ENCODE results near the gene KLRC3.
A peak's percentile ranks its signal among the peaks of the same experiment; 100 is the strongest.
"Not testable (repeated sequence)": the region's sequence is repeated elsewhere in the genome, so short reads cannot be mapped to it uniquely, and the experiment has no call there.

Gene KLRC3

GRCh38 chr12:10400829-10401228 is 19.6 kb downstream of the KLRC3 start:
- DNase-seq (ENCODE audit: low read depth, low spot score): no peak

GRCh38 chr12:10398168-10398567 is 22.2 kb downstream of the KLRC3 start:
- DNase-seq (ENCODE audit: low read depth, low spot score): no peak

- no peak for DNase-seq (ENCODE audit: low read depth, low spot score)
Observed at GRCh38 chr12:10397296-10397695, 23.1 kb downstream of the KLRC3 start.

- DNase-seq (ENCODE audit: low read depth, low spot score): not testable (repeated sequence)
Observed at GRCh38 chr12:10396176-10396575, 24.2 kb downstream of the KLRC3 start.

GRCh38 chr12:10395390-10395998 is 24.9 kb downstream of the KLRC3 start:
- peak; percentile 60 for DNase-seq (ENCODE audit: low read depth, low spot score)

- not testable (repeated sequence) for DNase-seq (ENCODE audit: low read depth, low spot score)
Observed at GRCh38 chr12:10394531-10395152, 25.8 kb downstream of the KLRC3 start.

GRCh38 chr12:10393291-10393690 is 27.1 kb downstream of the KLRC3 start:
- DNase-seq (ENCODE audit: low read depth, low spot score): no peak

GRCh38 chr12:10392394-10392930 is 27.9 kb downstream of the KLRC3 start:
- peak; percentile 90 for DNase-seq (ENCODE audit: low read depth, low spot score)

GRCh38 chr12:10390991-10391390 is 29.4 kb downstream of the KLRC3 start:
- not testable (repeated sequence) for DNase-seq (ENCODE audit: low read depth, low spot score)

- no peak for DNase-seq (ENCODE audit: low read depth, low spot score)
Observed at GRCh38 chr12:10389904-10390303, 30.5 kb downstream of the KLRC3 start, which contains the start of gene KLRK1. TSS of gene KLRK1 (minus strand) at chr12:10390041. CDS start at chr12:10388810, 1,231 bp downstream.

GRCh38 chr12:10388624-10389413 is 31.6 kb downstream of the KLRC3 start:
- DNase-seq (ENCODE audit: low read depth, low spot score): peak; percentile 9

- DNase-seq (ENCODE audit: low read depth, low spot score): not testable (repeated sequence)
Observed at GRCh38 chr12:10387498-10387897, 32.9 kb downstream of the KLRC3 start.

GRCh38 chr12:10386857-10387256 is 33.5 kb downstream of the KLRC3 start:
- no peak for DNase-seq (ENCODE audit: low read depth, low spot score)

- DNase-seq (ENCODE audit: low read depth, low spot score): peak; percentile 67
Observed at GRCh38 chr12:10385166-10385613, 35.2 kb downstream of the KLRC3 start.

- no peak for DNase-seq (ENCODE audit: low read depth, low spot score)
Observed at GRCh38 chr12:10384191-10384590, 36.2 kb downstream of the KLRC3 start.

GRCh38 chr12:10381928-10382628 is 38.3 kb downstream of the KLRC3 start:
- DNase-seq (ENCODE audit: low read depth, low spot score): no peak

GRCh38 chr12:10378737-10379136 is 41.7 kb downstream of the KLRC3 start:
- not testable (repeated sequence) for DNase-seq (ENCODE audit: low read depth, low spot score)

GRCh38 chr12:10374624-10375018 is 45.8 kb downstream of the KLRC3 start:
- DNase-seq (ENCODE audit: low read depth, low spot score): no peak

GRCh38 chr12:10372559-10372958 is 47.8 kb downstream of the KLRC3 start:
- DNase-seq (ENCODE audit: low read depth, low spot score): no peak

- not testable (repeated sequence) for DNase-seq (ENCODE audit: low read depth, low spot score)
Observed at GRCh38 chr12:10371893-10372535, 48.4 kb downstream of the KLRC3 start.

Data from astrocyte of the hippocampus (primary cell).